Measurements from ENCODE around the gene LAYN.

The LAYN gene

DNA sequence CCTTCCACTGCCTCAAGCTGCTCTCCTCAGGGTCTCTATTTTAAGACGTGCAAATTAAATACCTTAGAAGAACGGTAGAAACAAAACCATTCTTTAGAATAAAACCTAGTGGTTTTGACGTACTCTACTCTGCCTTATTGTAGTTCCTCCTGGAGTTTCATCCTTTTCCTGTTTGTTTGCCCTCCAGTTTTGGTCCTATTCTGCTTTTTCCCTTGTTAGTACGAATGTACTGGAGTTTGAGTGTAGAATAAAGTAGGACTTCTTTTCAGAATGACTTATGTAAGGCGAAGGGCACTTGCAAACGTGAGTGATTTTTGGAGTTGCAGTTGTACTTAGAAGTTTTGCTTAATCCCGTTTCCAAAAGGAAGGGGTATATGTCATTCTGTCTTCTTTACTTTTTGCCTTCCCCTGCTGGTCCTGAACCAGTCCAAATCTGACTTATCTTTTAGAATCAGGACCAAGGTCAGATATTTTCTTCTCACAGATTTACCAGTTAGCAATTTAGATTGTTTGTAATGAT, 63.2 kb downstream of the LAYN start:
- TF ChIP-seq, protein P1, sequence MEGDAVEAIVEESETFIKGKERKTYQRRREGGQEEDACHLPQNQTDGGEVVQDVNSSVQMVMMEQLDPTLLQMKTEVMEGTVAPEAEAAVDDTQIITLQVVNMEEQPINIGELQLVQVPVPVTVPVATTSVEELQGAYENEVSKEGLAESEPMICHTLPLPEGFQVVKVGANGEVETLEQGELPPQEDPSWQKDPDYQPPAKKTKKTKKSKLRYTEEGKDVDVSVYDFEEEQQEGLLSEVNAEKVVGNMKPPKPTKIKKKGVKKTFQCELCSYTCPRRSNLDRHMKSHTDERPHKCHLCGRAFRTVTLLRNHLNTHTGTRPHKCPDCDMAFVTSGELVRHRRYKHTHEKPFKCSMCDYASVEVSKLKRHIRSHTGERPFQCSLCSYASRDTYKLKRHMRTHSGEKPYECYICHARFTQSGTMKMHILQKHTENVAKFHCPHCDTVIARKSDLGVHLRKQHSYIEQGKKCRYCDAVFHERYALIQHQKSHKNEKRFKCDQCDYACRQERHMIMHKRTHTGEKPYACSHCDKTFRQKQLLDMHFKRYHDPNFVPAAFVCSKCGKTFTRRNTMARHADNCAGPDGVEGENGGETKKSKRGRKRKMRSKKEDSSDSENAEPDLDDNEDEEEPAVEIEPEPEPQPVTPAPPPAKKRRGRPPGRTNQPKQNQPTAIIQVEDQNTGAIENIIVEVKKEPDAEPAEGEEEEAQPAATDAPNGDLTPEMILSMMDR (IDR thresholded peaks at IDR 0.05; ENCODE audit: low read depth, low read length), result no peak
- peak; percentile 15 to 29 for DNase-seq (ENCODE audit: low read depth in 2 of 2)
- H3K4me3 ChIP-seq (replicated peaks in 1 of 2; ENCODE audit: low read depth in 2 of 2, low read length in 2 of 2), result peak overlapping the region; percentile 72 to 93

DNA sequence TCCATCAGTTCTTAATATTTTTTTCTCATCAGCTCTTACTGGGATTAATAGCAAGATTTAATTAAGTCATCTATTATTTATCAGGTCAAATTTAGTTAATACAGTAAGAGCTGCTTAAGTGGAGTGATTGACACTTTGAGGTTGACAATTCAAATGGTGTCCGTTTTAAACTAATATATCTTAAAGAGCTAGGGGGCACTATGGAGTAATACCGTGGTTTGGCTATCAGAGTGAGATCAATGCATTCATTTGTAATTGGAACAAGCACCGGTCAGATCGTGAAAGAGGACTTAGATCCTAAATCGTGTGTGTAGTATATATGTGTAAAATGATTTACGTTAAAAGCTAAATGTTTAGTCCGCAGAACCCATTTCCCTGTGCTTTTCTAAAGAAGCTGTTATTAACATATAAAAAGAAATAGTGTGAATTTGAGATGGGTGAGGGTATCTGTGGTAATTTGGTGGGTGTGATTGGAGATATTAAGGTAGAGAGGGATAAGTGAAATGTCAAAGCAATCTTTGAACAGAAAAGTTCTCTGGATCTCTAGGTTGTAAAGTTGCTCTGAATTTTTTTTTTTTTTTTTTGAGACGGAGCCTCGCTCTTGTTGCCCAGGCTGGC, 64.0 kb downstream of the LAYN start:
- H3K4me3 ChIP-seq (replicated peaks in 1 of 2; ENCODE audit: low read depth in 2 of 2, low read length in 2 of 2), result peak overlapping the region; percentile 72 to 93
- TF ChIP-seq, protein P1 (IDR thresholded peaks at IDR 0.05; ENCODE audit: low read depth, low read length), result peak; percentile 57
- DNase-seq (ENCODE audit: low read depth in 2 of 2), result peak; percentile 63 to 66

DNA sequence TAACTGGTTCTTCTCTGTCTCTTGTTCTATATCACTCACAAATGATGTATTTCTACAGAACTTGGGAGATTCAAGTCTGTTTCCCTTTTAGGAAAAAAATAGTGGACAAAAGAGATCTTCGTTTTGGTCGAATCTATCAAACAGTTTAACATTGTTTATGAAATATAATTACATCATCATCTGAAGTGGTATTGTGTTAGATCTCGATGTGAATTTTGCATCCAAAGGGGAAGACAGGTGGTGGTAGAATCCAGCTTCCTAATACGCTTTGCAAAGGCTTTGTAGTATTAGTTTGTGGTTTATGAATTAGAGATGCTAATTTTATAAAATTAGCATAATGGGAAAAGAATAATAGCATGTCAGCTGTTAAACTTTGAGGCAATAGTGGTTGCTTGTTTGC, 65.2 kb downstream of the LAYN start:
- no peak for DNase-seq (ENCODE audit: low read depth in 2 of 2)
- TF ChIP-seq, protein P1 (IDR thresholded peaks at IDR 0.05; ENCODE audit: low read depth, low read length), result no peak
- H3K4me3 ChIP-seq (replicated peaks in 1 of 2; ENCODE audit: low read depth in 2 of 2, low read length in 2 of 2), result no peak overlapping the region

DNA sequence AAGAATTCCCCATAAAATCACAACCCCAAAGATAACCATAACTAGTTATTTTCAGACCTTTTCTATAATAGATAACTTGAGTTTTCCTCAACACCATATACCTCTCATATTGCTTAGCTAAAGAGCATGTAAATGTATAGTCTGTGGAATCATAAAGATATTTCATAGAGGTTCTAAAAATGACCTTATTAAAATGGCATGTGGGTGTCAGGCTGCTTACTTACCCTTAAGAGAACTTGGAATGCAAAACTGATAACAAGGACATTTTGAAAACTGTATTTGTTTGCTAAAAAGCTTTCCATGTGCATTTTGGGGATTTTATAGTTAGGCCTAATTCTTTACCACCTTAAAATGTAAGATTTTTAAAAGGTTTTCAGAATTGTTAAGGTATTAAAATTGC, 66.5 kb downstream of the LAYN start:
- H3K4me3 ChIP-seq (replicated peaks in 1 of 2; ENCODE audit: low read depth in 2 of 2, low read length in 2 of 2), result no peak overlapping the region
- TF ChIP-seq, protein P1 (IDR thresholded peaks at IDR 0.05; ENCODE audit: low read depth, low read length), result no peak
- peak; percentile 47 to 59 for DNase-seq (ENCODE audit: low read depth in 2 of 2)

DNA sequence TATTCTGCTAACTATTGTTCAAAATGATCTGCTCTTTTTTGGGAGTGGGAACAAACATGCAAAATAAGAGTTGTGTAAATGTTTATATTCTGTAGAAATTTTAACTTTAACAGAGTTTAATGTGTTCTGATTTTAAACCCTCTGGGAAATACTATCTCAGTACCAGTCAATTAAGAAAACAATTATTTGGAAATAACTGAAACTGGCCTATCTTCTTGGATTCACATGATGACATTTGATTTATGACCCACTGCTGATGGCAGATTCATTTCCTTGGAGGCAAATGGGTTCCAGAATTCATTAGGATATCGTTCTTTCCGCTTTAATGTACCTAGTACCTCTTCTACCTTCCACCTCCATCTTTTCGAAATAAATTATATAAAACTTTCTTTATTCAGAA, 67.2 kb downstream of the LAYN start:
- DNase-seq (ENCODE audit: low read depth in 2 of 2), result no peak
- TF ChIP-seq, protein P1 (IDR thresholded peaks at IDR 0.05; ENCODE audit: low read depth, low read length), result no peak
- H3K4me3 ChIP-seq (replicated peaks in 1 of 2; ENCODE audit: low read depth in 2 of 2, low read length in 2 of 2), result no peak overlapping the region

Measured in cardiac fibroblast (primary cell).